H1 (cell line): ENCODE results near the gene TCF20. TPM values are rescaled to one million over a fixed set of nuclear protein-coding genes. Genes with fewer than 3 reads are reported as not detected.

Experiments used
- CHD2 ChIP-seq: IDR thresholded peaks from 2 replicates; pipeline ENCODE4 v1.6.1; 2012; ENCODE audit warnings: low read length, improper control_type of control experiment
- JUN ChIP-seq: IDR thresholded peaks from 2 replicates; pipeline ENCODE4 v1.6.1; 2011; ENCODE audit warnings: low read depth, mild to moderate bottlenecking, improper control_type of control experiment, low read length
- NRF1 ChIP-seq: IDR thresholded peaks from 2 replicates; pipeline ENCODE4 v1.6.1; 2011; ENCODE audit warnings: mild to moderate bottlenecking, low read depth, low read length, improper control_type of control experiment
- SIN3A ChIP-seq, 2 experiments: IDR thresholded peaks in 1 of 2; conservative IDR thresholded peaks in 1 of 2; 2 replicates each; pipeline ENCODE4 v1.6.1; 2011 to 2012; ENCODE audit warnings: low read length in 2 of 2, improper control_type of control experiment in 1 of 2, low read depth in 1 of 2, mild to moderate bottlenecking in 1 of 2
- SIX5 ChIP-seq: IDR thresholded peaks from 2 replicates; pipeline ENCODE4 v1.6.1; 2011; ENCODE audit warnings: mild to moderate bottlenecking, low read depth, low read length
- TBP ChIP-seq: IDR thresholded peaks from 2 replicates; pipeline ENCODE4 v1.6.1; 2011; ENCODE audit warnings: low read depth, low read length, improper control_type of control experiment
- ZNF274 ChIP-seq: IDR thresholded peaks from 2 replicates; pipeline ENCODE4 v1.7.0; 2012; ENCODE audit warnings: low read length, borderline replicate concordance; ENCODE audit errors: extremely low read depth
- polyA plus RNA-seq, 7 experiments: library from polyadenylated mRNA; depleted of rRNA in 3 of 7; stranded (reverse) in 5 of 7; unstranded in 2 of 7; fragments of >200 nt in 5 of 7; fragments of 200-250 nt in 2 of 7; gene quantifications; 1 replicate in 5 of 7; 2 replicates in 1 of 7; 4 replicates in 1 of 7; pipeline versions ENCODE4 v1.2.1 to v1.2.3, GENCODE V29; 2011 to 2013; ENCODE audit warnings: missing spikeins in 2 of 7, mixed read lengths in 2 of 7
- total RNA-seq: library from RNA; stranded (reverse); fragmentation: NEBNext Ultra II Directional; extraction: Animal tissue kit (Norgen Biotek cat#: 25700); gene quantifications from 2 replicates; pipeline ENCODE4 v1.2.1, GENCODE V29; 2021

Gene TCF20
- total and polyA plus RNA-seq, 2 of the 8 experiments (the other 6 are each of a cell fraction or from before 2014, with no cell fraction given), result 22.0 to 79.8 TPM

DNA sequence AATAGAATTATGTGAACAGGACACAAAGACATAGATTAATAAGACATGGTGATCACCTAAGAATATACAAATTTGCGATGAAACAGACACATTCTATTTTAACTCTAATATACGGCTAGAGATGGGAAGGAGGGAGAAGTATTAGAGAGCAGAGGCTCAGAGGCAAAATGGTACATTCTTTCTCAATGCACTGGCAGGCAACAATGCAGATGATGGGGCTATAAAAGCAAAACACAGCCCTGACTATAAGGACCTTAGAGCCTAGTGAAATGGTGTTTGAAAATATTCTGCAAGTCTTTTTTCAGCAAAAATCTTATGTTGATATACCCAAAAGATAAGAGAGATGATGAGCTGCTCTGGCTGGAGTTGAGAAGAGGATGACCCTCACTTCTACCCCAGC, 13.1 kb downstream of the TCF20 start (continued):
- no peak for TF ChIP-seq TBP
- no peak for TF ChIP-seq JUN
- no peak for TF ChIP-seq CHD2
- no peak for TF ChIP-seq SIX5
- TF ChIP-seq SIN3A (conservative IDR thresholded peaks at IDR 0.05 in 1 of 2, IDR thresholded peaks at IDR 0.05 in 1 of 2; ENCODE audit: low read depth in 1 of 2, low read length in 2 of 2), result no peak
- TF ChIP-seq ZNF274, result no peak
- no peak for TF ChIP-seq NRF1
